ENCODE results near the gene ITGA2. TPM values are rescaled to one million over a fixed set of nuclear protein-coding genes. Genes with fewer than 3 reads are reported as not detected.

Gene ITGA2
- total RNA-seq, 4 donors from 2014 or later: 0.34 to 0.88 (median 0.62) TPM

GRCh38 chr5:53110156-53110555, 121.0 kb downstream of the ITGA2 start:
- TF ChIP-seq, protein P1, sequence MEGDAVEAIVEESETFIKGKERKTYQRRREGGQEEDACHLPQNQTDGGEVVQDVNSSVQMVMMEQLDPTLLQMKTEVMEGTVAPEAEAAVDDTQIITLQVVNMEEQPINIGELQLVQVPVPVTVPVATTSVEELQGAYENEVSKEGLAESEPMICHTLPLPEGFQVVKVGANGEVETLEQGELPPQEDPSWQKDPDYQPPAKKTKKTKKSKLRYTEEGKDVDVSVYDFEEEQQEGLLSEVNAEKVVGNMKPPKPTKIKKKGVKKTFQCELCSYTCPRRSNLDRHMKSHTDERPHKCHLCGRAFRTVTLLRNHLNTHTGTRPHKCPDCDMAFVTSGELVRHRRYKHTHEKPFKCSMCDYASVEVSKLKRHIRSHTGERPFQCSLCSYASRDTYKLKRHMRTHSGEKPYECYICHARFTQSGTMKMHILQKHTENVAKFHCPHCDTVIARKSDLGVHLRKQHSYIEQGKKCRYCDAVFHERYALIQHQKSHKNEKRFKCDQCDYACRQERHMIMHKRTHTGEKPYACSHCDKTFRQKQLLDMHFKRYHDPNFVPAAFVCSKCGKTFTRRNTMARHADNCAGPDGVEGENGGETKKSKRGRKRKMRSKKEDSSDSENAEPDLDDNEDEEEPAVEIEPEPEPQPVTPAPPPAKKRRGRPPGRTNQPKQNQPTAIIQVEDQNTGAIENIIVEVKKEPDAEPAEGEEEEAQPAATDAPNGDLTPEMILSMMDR (IDR thresholded peaks at IDR 0.05; ENCODE audit: low read depth): no peak

DNA sequence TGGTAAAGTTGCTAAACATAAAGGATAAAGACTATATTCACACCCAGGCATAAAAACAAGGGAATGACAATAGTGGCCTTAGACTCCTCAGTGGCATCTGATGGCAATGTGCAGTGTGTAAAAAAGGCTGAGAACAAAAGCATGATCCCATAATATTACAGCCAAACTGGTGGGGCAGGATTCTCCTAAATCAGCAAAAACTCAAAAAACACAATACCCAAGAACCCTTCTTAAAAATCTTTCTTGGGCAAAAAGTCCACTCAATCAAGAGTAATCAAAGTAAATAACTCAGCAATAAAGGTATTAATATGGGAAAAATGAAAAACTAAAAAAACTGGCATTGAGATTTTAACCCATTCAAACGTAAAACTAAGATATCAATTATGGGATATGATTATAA, 122.0 kb downstream of the ITGA2 start:
- TF ChIP-seq, protein P1 (IDR thresholded peaks at IDR 0.05; ENCODE audit: low read depth): no peak

- TF ChIP-seq, protein P1 (IDR thresholded peaks at IDR 0.05; ENCODE audit: low read depth): no peak
Measured at GRCh38 chr5:53112909-53113308, 123.8 kb downstream of the ITGA2 start.

- TF ChIP-seq, protein P1 (IDR thresholded peaks at IDR 0.05; ENCODE audit: low read depth): no peak
Measured at GRCh38 chr5:53113947-53114346, 124.8 kb downstream of the ITGA2 start.

- TF ChIP-seq, protein P1 (IDR thresholded peaks at IDR 0.05; ENCODE audit: low read depth): no peak
Measured at GRCh38 chr5:53114988-53115387, 125.8 kb downstream of the ITGA2 start.

DNA sequence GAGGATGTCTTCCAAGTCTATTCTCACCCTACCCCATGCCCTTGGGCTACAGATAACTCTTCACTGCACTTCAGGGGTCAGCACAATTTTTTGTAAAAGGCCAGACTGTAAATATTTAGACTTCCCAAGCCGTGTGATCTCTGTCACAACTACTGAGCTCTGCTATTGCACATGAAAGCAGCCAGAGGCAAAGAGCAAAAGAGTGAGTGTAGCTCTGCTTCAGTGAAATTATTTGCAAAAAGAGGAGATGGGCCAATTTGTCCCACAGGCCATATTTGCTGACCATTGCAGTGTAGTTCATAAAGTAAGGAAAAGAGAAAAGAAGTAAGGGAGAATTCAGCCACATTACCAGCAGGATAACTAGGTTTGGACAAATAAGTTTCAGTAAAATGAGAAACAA, 127.4 kb downstream of the ITGA2 start:
- TF ChIP-seq, protein P1 (IDR thresholded peaks at IDR 0.05; ENCODE audit: low read depth): no peak

DNA sequence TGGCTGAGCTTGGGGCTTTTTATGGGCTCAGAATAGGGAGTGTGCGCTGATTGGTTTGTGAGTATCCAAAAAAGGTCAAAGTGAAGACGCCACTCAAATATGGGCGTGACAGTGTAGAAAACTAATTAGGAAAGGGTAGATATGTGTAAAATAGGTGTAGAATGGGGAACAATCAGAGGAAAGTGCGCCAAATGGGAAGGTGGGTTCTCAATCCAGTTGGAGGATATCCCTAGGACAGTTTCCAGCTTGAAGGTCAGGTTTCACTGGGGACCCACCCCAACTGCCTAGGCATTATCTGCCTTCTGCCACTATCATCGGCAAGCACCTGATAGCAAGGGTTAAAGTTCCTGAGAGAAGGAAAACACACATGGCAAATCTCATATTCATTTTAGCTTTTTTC, 129.7 kb downstream of the ITGA2 start:
- TF ChIP-seq, protein P1 (IDR thresholded peaks at IDR 0.05; ENCODE audit: low read depth): no peak

Data from subcutaneous adipose tissue (tissue), 4 donors.